Upper lobe of left lung (tissue), 6 donors: Measurements from ENCODE around the gene CDC73. TPM values are rescaled to one million over a fixed set of nuclear protein-coding genes. Genes with fewer than 3 reads are reported as not detected.

Source experiments
- ATAC-seq, 2 donors: fragments of 200-7000 bp; cut with Tn5 transposase; one replicate each; pipeline ENCODE4 v1.9.1; 2022; ENCODE audit warnings: mild to moderate bottlenecking in 2 of 2, moderate library complexity in 2 of 2; ENCODE audit not compliant: low FRiP score in 2 of 2
- DNase-seq, 2 donors: peaks; one replicate each; pipeline ENCODE4 v3.0.0-alpha.2; 2019 to 2020
- H3K27ac ChIP-seq, 4 donors: fragments of 200-600 bp; sonication (generic); one replicate each; pipeline ENCODE4 v1.5.1; 2016 to 2019
- H3K27me3 ChIP-seq, 4 donors: fragments of 200-600 bp; sonication (generic); one replicate each; pipeline ENCODE4 v1.5.1; 2017 to 2019
- H3K36me3 ChIP-seq, 4 donors: fragments of 200-600 bp; sonication (generic); one replicate each; pipeline ENCODE4 v1.5.1; 2016 to 2019
- H3K4me1 ChIP-seq, 4 donors: fragments of 200-600 bp; sonication (generic); one replicate each; pipeline ENCODE4 v1.5.1; 2018 to 2019
- H3K4me3 ChIP-seq, 4 donors: fragments of 200-600 bp; sonication (generic); one replicate each; pipeline ENCODE4 v1.5.1; 2017 to 2019; ENCODE audit warnings: mild to moderate bottlenecking in 2 of 4, moderate library complexity in 1 of 4
- H3K9me3 ChIP-seq, 4 donors: fragments of 200-600 bp; sonication (generic); one replicate each; pipeline ENCODE4 v1.5.1; 2018 to 2019
- EP300 ChIP-seq, 4 donors: sonication (generic); formaldehyde crosslinking; IDR thresholded peaks; one replicate each; pipeline ENCODE4 v1.5.1; 2017; ENCODE audit warnings: antibody characterized with exemption in 4 of 4, control low read depth in 2 of 4
- POLR2A ChIP-seq, 4 donors: fragments of 450-650 bp; IDR thresholded peaks; one replicate each; pipeline ENCODE4 v1.5.1; 2016 to 2017; ENCODE audit warnings: antibody characterized with exemption in 4 of 4, mild to moderate bottlenecking in 2 of 4
- POLR2AphosphoS5 ChIP-seq, 2 donors: sonication (generic); formaldehyde crosslinking; IDR thresholded peaks; one replicate each; pipeline ENCODE4 v1.5.1; 2017; ENCODE audit warnings: antibody characterized with exemption in 2 of 2
- WGBS, 2 donors: methylation state at CpG; one replicate each; pipeline ENCODE4 v1.1.5; 2017 to 2018; 5-methylcytosine and 5-hydroxymethylcytosine counted together
- total RNA-seq, 6 donors: library from RNA; depleted of rRNA in 4 of 6; stranded (reverse); fragments of >200 nt in 4 of 6; gene quantifications; one replicate each; pipeline versions ENCODE4 v1.1.0 to v1.2.1, GENCODE V29; 2016 to 2021
- TF ChIP-seq, protein P1 (sequence below), 6 experiments: fragments of 450-650 bp in 4 of 6; fragments of 200-600 bp in 2 of 6; sonication (generic) in 2 of 6; IDR thresholded peaks; one replicate each; pipeline ENCODE4 v1.5.1; 2016 to 2019; ENCODE audit warnings: antibody characterized with exemption in 6 of 6
- donor health status: DM: no; HTN: no; CAD: no; lungs with moderate emphysema.
- donor health status: DM: no; HTN: yes; CAD: no; lungs with severe emphysema.

Gene CDC73
- total RNA-seq, 6 donors from 2014 or later: 35.1 to 77.5 (median 47.5) TPM

DNA sequence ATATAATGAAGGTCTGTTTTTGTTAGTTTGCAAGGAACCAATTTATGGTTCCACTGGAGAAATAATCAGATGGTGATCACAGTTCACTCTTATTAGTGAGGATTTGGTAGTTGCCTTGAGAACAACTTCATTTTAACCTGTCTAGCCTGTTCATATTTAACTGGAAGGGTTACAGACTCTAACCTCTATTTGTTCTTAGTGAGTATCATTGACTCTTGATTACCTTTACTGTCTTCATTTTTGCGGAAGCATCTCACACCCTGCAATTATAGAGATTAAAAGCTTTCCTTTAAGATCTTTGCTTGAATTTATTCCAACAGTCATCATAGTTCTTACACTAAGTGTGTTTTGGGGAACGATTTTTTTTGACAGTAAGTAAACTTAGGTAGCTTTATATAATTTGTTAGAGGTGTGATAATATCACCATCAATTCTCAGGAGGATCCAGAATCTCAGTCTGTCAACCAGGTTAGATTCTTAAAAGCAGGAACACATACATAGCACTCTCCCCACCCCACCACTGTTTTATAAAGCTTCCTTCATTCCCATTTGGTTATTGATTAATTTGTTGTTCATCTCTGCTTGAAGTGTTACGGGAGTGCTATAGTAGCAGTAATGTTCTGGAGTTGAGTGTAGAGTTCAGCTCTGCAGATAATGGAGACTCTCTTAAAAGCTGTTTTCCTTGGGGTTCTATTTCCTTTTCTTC lies 34.4 kb downstream of the CDC73 start:
- H3K27me3 ChIP-seq: no peaks in the 10 kb centered on the region
- no peak overlapping the region for H3K27ac ChIP-seq
- DNase-seq: no peak
- 73 to 81% methylated on average over 3 of the region's 3 CpGs for WGBS, 2 donors
- peaks cover 0 to 9% (median 0%) of the 10 kb centered on the region in 4 donors for H3K4me1 ChIP-seq
- no peak for ATAC-seq
- peaks cover under 1 to 37% (median 16%) of the 10 kb centered on the region in 4 donors for H3K36me3 ChIP-seq
- H3K4me3 ChIP-seq: no peak overlapping the region
- no peaks in the 10 kb centered on the region for H3K9me3 ChIP-seq
- TF ChIP-seq EP300 (IDR thresholded peaks at IDR 0.05) (no peak), POLR2AphosphoS5 (IDR thresholded peaks at IDR 0.05) (no peak), POLR2A (IDR thresholded peaks at IDR 0.05) (no peak)
- TF ChIP-seq, protein P1, sequence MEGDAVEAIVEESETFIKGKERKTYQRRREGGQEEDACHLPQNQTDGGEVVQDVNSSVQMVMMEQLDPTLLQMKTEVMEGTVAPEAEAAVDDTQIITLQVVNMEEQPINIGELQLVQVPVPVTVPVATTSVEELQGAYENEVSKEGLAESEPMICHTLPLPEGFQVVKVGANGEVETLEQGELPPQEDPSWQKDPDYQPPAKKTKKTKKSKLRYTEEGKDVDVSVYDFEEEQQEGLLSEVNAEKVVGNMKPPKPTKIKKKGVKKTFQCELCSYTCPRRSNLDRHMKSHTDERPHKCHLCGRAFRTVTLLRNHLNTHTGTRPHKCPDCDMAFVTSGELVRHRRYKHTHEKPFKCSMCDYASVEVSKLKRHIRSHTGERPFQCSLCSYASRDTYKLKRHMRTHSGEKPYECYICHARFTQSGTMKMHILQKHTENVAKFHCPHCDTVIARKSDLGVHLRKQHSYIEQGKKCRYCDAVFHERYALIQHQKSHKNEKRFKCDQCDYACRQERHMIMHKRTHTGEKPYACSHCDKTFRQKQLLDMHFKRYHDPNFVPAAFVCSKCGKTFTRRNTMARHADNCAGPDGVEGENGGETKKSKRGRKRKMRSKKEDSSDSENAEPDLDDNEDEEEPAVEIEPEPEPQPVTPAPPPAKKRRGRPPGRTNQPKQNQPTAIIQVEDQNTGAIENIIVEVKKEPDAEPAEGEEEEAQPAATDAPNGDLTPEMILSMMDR (IDR thresholded peaks at IDR 0.05): no peak

DNA sequence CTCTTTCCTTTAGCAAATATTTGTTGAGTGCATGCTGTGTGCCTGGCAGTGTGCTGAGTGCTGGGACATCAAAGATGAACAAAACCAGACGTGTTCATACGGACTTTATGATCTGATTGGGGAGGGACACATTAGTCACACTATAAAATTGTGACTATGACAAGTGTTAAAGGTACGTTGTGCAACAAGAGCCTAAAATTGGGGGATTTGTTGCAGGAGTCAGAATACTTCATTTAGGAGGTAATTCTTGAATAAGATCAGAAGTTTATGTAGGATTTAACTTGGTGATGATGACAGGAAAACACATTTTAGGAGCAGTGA lies 35.0 kb downstream of the CDC73 start:
- ATAC-seq (no peak), DNase-seq (no peak)
- H3K4me1 ChIP-seq: peaks cover 0 to 9% (median 0%) of the 10 kb centered on the region in 4 donors
- 82 to 84% methylated on average over 3 of the region's 3 CpGs for WGBS, 2 donors
- no peak overlapping the region for H3K4me3 ChIP-seq
- H3K36me3 ChIP-seq: peaks cover 0 to 32% (median 11%) of the 10 kb centered on the region in 4 donors
- no peak for TF ChIP-seq POLR2AphosphoS5 (IDR thresholded peaks at IDR 0.05)
- H3K27me3 ChIP-seq: no peaks in the 10 kb centered on the region
- no peak overlapping the region for H3K27ac ChIP-seq
- H3K9me3 ChIP-seq: no peaks in the 10 kb centered on the region

DNA sequence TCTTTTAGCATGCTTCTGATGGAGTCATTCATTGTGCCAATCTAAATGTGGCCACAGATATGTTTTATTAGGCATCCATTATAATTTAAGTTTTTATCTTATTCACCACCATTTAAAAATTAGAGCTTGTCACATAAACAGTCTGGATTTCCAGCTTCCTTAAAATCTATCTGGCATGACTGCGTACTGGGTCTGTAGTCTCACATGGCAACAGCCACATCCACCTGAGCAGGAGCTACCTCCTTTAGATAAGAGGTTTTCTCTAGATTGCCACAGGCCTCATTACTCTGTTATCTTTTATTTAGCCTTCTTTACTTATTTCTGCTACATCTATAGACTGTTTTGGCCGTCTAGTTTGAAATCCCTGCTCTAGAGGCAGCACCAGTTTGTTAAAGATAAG lies 35.5 kb downstream of the CDC73 start:
- ATAC-seq: no peak
- 68 to 87% methylated on average over 2 of the region's 2 CpGs for WGBS, 2 donors
- DNase-seq: no peak
- Histone ChIP-seq H3K9me3 (no peaks in the 10 kb centered on the region), H3K36me3 (peaks cover 0 to 27% (median 8%) of the 10 kb centered on the region in 4 donors), H3K27ac (no peak overlapping the region), H3K4me1 (peaks cover 0 to 9% (median 0%) of the 10 kb centered on the region in 4 donors), H3K4me3 (no peak overlapping the region), H3K27me3 (no peaks in the 10 kb centered on the region)
- no peak for TF ChIP-seq POLR2A (IDR thresholded peaks at IDR 0.05)
- TF ChIP-seq, protein P1 (IDR thresholded peaks at IDR 0.05): no peak
- no peak for TF ChIP-seq POLR2AphosphoS5 (IDR thresholded peaks at IDR 0.05)
- no peak for TF ChIP-seq EP300 (IDR thresholded peaks at IDR 0.05)

GRCh38 chr1:193176113-193176512 lies 54.3 kb downstream of the CDC73 start:
- 83 to 85% methylated on average over 1 of the region's 1 CpG for WGBS, 2 donors
- H3K9me3 ChIP-seq: no peaks in the 10 kb centered on the region
- no peak overlapping the region for H3K27ac ChIP-seq
- H3K4me3 ChIP-seq: no peak overlapping the region
- TF ChIP-seq POLR2A (IDR thresholded peaks at IDR 0.05): no peak
- TF ChIP-seq, protein P1 (IDR thresholded peaks at IDR 0.05): no peak
- no peak for TF ChIP-seq EP300 (IDR thresholded peaks at IDR 0.05)
- no peak for TF ChIP-seq POLR2AphosphoS5 (IDR thresholded peaks at IDR 0.05)
- no peaks in the 10 kb centered on the region for H3K27me3 ChIP-seq
- peaks cover 0 to 3% (median 1%) of the 10 kb centered on the region in 4 donors for H3K36me3 ChIP-seq
- no peak for DNase-seq
- no peak for ATAC-seq
- peaks cover 0 to 13% (median 9%) of the 10 kb centered on the region in 4 donors for H3K4me1 ChIP-seq

- TF ChIP-seq, protein P1 (IDR thresholded peaks at IDR 0.05): no peak
- TF ChIP-seq POLR2A (IDR thresholded peaks at IDR 0.05) (no peak), EP300 (IDR thresholded peaks at IDR 0.05) (no peak), POLR2AphosphoS5 (IDR thresholded peaks at IDR 0.05) (no peak)
- H3K27ac ChIP-seq: no peak overlapping the region
- peaks cover 0 to 13% (median 11%) of the 10 kb centered on the region in 4 donors for H3K4me1 ChIP-seq
- peaks cover 0 to 3% (median 0%) of the 10 kb centered on the region in 4 donors for H3K36me3 ChIP-seq
- H3K27me3 ChIP-seq: no peaks in the 10 kb centered on the region
- H3K9me3 ChIP-seq: no peaks in the 10 kb centered on the region
- DNase-seq: no peak
- no peak for ATAC-seq
- H3K4me3 ChIP-seq: no peak overlapping the region
Measured at GRCh38 chr1:193176788-193177187, 55.0 kb downstream of the CDC73 start.
